ENCODE data around the gene IL31.

GRCh38 chr12:122172262-122172939 is 1.6 kb downstream of the IL31 start:
- TF ChIP-seq CTCF (conservative IDR thresholded peaks at IDR 0.05; ENCODE audit: low read depth, low read length) (no peak), EZH2 (IDR thresholded peaks at IDR 0.05; ENCODE audit: borderline replicate concordance, low read depth, low read length, poor library complexity, severe bottlenecking) (no peak)

All from A673 (cell line).